ENCODE measurements around the gene CD99. TPM values are rescaled to one million over a fixed set of nuclear protein-coding genes. Genes with fewer than 3 reads are reported as not detected.

Gene CD99
- total RNA-seq (2014; rRNA removed; shearing (Covaris generic)), result 282 and 343 TPM in 2 replicates

DNA sequence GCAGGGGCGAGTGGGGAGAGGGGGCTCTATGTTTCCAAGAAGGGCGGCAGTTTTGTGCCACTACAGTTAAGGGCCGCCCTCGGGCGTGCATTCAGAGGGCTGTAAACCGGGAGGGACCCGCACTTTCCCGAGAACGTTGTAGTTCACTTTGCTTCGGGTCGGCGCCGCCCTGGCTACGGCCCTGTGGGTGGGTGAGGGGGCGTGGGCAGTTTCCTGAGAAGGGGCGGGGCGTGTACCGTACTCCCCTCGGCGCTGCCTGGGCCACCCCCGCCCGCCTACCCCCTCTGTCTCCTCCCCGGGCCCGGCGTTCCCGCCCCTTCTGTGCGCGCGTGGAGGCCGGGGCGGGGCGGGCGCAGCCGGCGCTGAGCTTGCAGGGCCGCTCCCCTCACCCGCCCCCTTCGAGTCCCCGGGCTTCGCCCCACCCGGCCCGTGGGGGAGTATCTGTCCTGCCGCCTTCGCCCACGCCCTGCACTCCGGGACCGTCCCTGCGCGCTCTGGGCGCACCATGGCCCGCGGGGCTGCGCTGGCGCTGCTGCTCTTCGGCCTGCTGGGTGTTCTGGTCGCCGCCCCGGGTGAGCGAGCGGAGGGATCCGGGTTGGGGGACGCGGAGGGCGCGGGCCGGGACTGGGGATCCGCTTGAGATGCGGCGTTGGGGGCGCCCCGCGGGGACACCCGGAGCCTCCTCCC is at the start of gene CD99:
CD99 (plus strand) TSS at position 440 of the 687 bp plus-strand sequence; CDS start at position 506, 66 bp downstream.
- DNase-seq (ENCODE audit: low read depth), result peak; percentile 76

GRCh38 chrX:2642146-2642545 is 48.9 kb upstream of the CD99 start:
- DNase-seq (ENCODE audit: low read depth), result no peak

DNA sequence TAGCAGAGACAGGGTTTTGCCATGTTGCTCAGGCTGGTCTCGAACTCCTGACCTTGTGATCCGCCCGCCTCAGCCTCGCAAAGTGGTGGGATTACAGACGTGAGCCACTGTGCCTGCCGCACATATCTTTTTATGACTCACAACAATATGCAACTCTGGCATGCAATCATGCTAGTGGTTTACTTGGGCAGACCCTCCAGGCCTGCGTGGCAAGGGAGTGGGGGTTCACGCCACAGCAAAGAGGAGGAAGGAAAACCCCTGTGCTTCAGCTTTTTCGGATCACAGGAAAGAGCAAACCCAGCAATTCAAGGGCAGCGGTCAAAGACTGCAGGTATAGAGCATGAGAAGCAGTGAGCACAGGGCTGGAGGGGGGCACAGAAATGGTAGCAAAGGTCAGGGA is 48.3 kb upstream of the CD99 start:
- DNase-seq (ENCODE audit: low read depth), result no peak

- no peak for DNase-seq (ENCODE audit: low read depth)
Measured at GRCh38 chrX:2643880-2644279, 47.2 kb upstream of the CD99 start.

DNA sequence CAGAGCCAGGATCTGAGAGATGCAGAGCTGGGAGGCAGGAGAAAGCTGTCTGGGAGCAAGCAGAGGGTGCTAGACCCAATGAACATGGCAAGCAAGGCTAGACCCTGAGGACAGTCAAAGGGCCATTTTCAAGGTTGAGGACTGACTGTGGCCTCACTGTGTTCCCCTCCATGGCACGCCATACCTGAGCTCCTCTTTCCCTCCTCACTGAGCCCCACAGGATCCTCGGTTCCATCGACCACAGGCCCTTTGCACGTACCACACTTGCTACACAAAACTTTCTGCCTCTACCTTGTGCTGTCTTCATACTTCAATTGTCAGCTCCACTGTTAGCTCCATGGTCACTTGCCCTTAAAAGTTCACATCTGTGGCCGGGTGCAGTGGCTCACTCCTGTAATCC is 45.5 kb upstream of the CD99 start:
- DNase-seq (ENCODE audit: low read depth), result no peak

DNA sequence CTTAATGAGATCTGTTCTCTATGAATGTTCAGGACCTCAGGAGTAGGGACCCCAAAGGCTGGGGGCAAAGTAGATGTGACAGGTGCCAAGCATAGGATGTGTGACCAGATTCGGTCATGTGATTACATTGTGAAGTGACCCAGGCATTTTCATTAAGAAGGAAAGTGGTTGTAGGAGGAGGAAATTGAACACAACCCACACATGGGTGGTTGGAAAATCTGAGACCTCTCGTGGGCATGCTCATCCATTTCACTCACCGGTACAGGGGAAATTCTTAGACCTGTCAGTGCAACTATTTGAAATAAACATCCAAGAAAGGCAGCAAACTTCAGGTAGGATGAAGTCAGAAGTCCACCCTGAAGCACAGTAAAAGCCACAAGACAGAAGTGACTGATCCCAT is 43.5 kb upstream of the CD99 start:
- no peak for DNase-seq (ENCODE audit: low read depth)

DNA sequence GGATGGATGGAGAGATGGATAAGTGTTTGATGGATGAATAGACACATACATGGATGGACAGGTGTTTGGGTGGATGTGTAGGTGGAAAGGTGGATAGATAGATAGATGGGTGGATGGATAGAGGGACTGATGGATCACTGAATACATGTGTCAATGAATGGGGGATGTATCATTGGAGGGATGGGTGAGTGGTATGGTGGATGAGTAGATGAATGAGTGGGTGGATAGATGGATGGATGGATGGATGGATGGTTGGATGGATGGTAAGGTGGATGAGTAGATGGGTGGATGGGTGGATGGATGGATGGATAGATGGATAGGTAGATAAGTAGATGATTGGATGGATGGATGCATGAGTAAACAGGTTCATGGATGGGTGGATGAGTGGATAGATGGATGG is 41.1 kb upstream of the CD99 start:
- no peak for DNase-seq (ENCODE audit: low read depth)

- no peak for DNase-seq (ENCODE audit: low read depth)
Measured at GRCh38 chrX:2650865-2651264, 40.2 kb upstream of the CD99 start.

DNA sequence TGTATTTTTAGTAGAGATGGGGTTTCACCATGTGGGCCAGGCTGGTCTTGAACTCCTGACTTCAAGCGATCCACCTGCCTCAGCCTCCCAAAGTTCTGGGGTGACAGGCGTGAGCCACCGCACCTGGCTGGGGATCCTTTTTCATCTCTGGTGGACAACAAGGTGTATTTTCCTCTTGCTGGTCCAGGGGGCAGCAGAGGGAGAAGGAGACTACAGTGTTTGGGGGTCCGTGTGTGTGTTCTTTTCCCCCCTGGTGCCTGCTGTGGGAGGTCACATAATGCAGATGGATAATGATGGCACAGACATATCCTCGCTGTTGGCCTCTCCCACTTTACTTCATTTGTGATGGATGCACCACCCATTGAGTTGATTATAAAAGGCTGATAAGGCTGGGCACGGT is 39.0 kb upstream of the CD99 start:
- no peak for DNase-seq (ENCODE audit: low read depth)

- DNase-seq (ENCODE audit: low read depth), result peak; percentile 21
Measured at GRCh38 chrX:2654436-2655340, 36.4 kb upstream of the CD99 start.

- no peak for DNase-seq (ENCODE audit: low read depth)
Measured at GRCh38 chrX:2656257-2656836, 34.7 kb upstream of the CD99 start.

DNA sequence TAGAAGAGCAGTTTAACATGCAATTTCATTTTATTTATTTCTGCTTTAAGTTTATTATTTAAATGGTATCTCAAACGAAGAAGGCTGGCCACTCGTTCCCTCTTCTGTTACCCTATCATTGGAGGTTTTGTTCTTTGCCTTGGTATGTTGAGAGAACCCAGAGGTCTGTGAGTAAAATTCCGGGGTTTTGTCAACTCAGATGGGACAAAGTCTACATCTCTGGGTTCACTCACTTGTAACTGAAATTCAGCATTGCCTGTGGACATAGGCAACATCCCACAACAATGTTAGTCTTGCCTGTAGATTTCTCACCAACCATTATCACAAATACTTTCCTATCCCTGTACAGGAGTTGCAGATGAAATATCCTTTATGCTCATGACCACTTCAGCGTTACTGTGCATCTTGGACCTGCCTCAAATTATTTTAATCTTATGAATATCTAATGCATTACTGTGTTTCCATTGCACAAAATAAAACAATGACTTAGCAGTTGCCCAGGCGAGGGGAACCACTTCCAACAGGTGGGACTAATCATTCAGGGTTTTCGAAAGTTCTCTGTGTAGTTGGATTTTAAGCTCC is 33.5 kb upstream of the CD99 start:
- DNase-seq (ENCODE audit: low read depth), result no peak

- no peak for DNase-seq (ENCODE audit: low read depth)
Measured at GRCh38 chrX:2658585-2659292, 32.4 kb upstream of the CD99 start.

- DNase-seq (ENCODE audit: low read depth), result no peak
Measured at GRCh38 chrX:2662586-2662985, 28.5 kb upstream of the CD99 start.

- DNase-seq (ENCODE audit: low read depth), result no peak
Measured at GRCh38 chrX:2664502-2664901, 26.6 kb upstream of the CD99 start.

GRCh38 chrX:2665387-2666304 is 25.4 kb upstream of the CD99 start:
- DNase-seq (ENCODE audit: low read depth), result no peak

GRCh38 chrX:2666491-2666890 is 24.6 kb upstream of the CD99 start:
- DNase-seq (ENCODE audit: low read depth), result no peak

DNA sequence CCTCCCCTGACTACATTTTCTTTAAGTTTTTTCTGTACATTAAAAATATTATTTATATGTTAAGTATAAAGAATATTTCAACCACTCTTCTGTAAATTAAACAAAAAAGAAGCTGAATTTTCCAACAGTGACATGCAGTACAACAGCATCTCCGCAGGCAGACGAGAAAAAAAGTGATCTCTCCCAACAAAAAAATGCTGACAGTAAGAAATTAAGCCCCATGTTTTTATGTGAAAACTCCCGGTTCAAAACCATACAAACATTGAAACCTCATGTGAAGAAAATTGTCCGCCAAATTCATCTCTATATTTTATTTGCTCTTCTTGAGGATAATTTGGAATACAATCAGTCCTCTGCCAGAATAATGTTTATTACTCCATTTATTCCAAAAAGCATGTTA is 20.1 kb upstream of the CD99 start:
- DNase-seq (ENCODE audit: low read depth), result no peak

DNA sequence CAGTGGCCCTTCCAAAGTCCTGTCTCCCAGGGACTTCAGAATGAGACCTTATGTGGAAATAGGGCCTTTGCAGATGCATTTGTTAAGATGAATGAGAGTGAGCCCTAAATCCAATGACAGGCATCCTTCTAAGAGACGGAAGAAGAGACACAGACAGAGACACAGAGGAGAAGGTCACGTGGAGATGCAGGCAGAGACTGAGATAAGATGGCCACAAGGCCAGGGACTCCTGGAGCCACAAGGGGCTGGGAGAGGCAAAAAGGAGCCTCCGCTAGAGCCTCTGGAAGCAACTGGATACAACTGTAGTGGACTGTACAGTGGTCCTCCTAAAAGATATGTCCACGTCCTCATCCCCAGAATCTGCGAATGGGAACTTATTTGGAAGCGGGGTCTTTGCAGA is 19.0 kb upstream of the CD99 start:
- no peak for DNase-seq (ENCODE audit: low read depth)

GRCh38 chrX:2673611-2674010 is 17.5 kb upstream of the CD99 start:
- DNase-seq (ENCODE audit: low read depth), result no peak
